K562 (cell line): ENCODE results near the gene SH3BP2. TPM values are rescaled to one million over a fixed set of nuclear protein-coding genes. Genes with fewer than 3 reads are reported as not detected.

Source experiments
- ADNP ChIP-seq: fragments of 200-800 bp; sonication (Bioruptor generic); IDR thresholded peaks from 2 replicates; pipeline ENCODE4 v1.6.1; 2016; ENCODE audit warnings: missing genetic modification characterization, missing compliant biosample characterization
- ARNT ChIP-seq, 2 experiments: fragments of 450-650 bp; IDR thresholded peaks; 2 replicates each; pipeline ENCODE4 v1.6.1; 2016; ENCODE audit warnings: mild to moderate bottlenecking in 1 of 2
- CTBP1 ChIP-seq: fragments of 450-650 bp; IDR thresholded peaks from 2 replicates; pipeline ENCODE4 v1.6.1; 2016; ENCODE audit warnings: borderline replicate concordance
- ETV1 ChIP-seq: fragments of 450-650 bp; conservative IDR thresholded peaks from 2 replicates; pipeline ENCODE4 v1.6.1; 2016; ENCODE audit warnings: missing genetic modification characterization, control low read depth, low read depth, missing compliant biosample characterization
- GTF2E2 ChIP-seq: fragments of 200-800 bp; sonication (Bioruptor generic); IDR thresholded peaks from 2 replicates; pipeline ENCODE4 v1.6.1; 2016; ENCODE audit warnings: missing genetic modification characterization, missing compliant biosample characterization
- GTF3C2 ChIP-seq: IDR thresholded peaks from 3 replicates; pipeline ENCODE4 v1.6.1; 2011; ENCODE audit warnings: borderline replicate concordance, mild to moderate bottlenecking, moderate library complexity; ENCODE audit not compliant: insufficient read length; ENCODE audit errors: extremely low read depth
- HDAC3 ChIP-seq: fragments of 450-650 bp; IDR thresholded peaks from 2 replicates; pipeline ENCODE4 v1.6.1; 2018; ENCODE audit warnings: borderline replicate concordance, mild to moderate bottlenecking, moderate library complexity; ENCODE audit not compliant: partially characterized antibody
- HNRNPH1 ChIP-seq: fragments of 200-400 bp; formaldehyde crosslinking; optimal IDR thresholded peaks from 2 replicates; pipeline ENCODE3; 2017; ENCODE audit warnings: low read depth, mild to moderate bottlenecking, low read length, moderate library complexity
- JUNB ChIP-seq: fragments of 450-650 bp; formaldehyde crosslinking; conservative IDR thresholded peaks from 2 replicates; pipeline ENCODE4 v1.4.0; 2020; ENCODE audit warnings: mild to moderate bottlenecking
- KLF13 ChIP-seq: fragments of 450-650 bp; IDR thresholded peaks from 2 replicates; pipeline ENCODE4 v1.6.1; 2016; ENCODE audit warnings: missing genetic modification characterization, low read depth, mild to moderate bottlenecking, missing compliant biosample characterization, moderate library complexity, borderline replicate concordance
- L3MBTL2 ChIP-seq: fragments of 450-650 bp; IDR thresholded peaks from 2 replicates; pipeline ENCODE4 v1.6.1; 2016; ENCODE audit warnings: mild to moderate bottlenecking, moderate library complexity
- MYC ChIP-seq, 2 experiments: fragments of 250-450 bp in 1 of 2; sonication (Bioruptor Pico) in 1 of 2; IDR thresholded peaks; 2 replicates each; pipeline versions ENCODE4 v1.5.1 to v1.6.1; 2012 to 2021; ENCODE audit warnings: low read depth in 2 of 2, borderline replicate concordance in 1 of 2, improper control_type of control experiment in 1 of 2, low read length in 1 of 2, mild to moderate bottlenecking in 1 of 2, moderate library complexity in 1 of 2
- NCOA1 ChIP-seq: fragments of 450-650 bp; IDR thresholded peaks from 2 replicates; pipeline ENCODE4 v1.6.1; 2016; ENCODE audit warnings: low read depth
- NFXL1 ChIP-seq: fragments of 450-650 bp; formaldehyde crosslinking; IDR thresholded peaks from 2 replicates; pipeline ENCODE4 v1.4.0; 2021; ENCODE audit warnings: mild to moderate bottlenecking
- POLR2G ChIP-seq: fragments of 200-400 bp; formaldehyde crosslinking; IDR thresholded peaks from 2 replicates; pipeline ENCODE4 v1.6.1; 2017; ENCODE audit warnings: low read depth, mild to moderate bottlenecking, antibody characterized with exemption, low read length, moderate library complexity
- RFX1 ChIP-seq: fragments of 450-650 bp; IDR thresholded peaks from 2 replicates; pipeline ENCODE4 v1.6.1; 2016; ENCODE audit warnings: mild to moderate bottlenecking, moderate library complexity
- SMARCA4 ChIP-seq: fragments of 450-650 bp; IDR thresholded peaks from 2 replicates; pipeline ENCODE4 v1.6.1; 2016
- XRCC4 ChIP-seq: IDR thresholded peaks from one replicate; pipeline ENCODE4 v1.6.1; 2011; ENCODE audit not compliant: insufficient read depth, insufficient read length; ENCODE audit errors: extremely low read depth
- ZBTB17 ChIP-seq: fragments of 450-650 bp; formaldehyde crosslinking; IDR thresholded peaks from 2 replicates; pipeline ENCODE4 v1.4.0; 2020; ENCODE audit warnings: mild to moderate bottlenecking
- ZBTB7A ChIP-seq: IDR thresholded peaks from 2 replicates; pipeline ENCODE4 v1.6.1; 2011; ENCODE audit warnings: low read depth, mild to moderate bottlenecking, low read length, moderate library complexity, borderline replicate concordance; ENCODE audit not compliant: control insufficient read depth
- polyA plus RNA-seq, 8 experiments: library from polyadenylated mRNA; depleted of rRNA in 4 of 8; stranded (reverse) in 5 of 8; unstranded in 3 of 8; fragments of >200 nt; fragmentation: Nextera tagmentation in 2 of 8; fragmentation: Illumina TruSeq in 1 of 8; extraction: Ambion mirVana in 2 of 8; extraction: Trizol in 1 of 8; gene quantifications; 2 replicates each; pipeline versions ENCODE4 v1.2.1 to v1.2.3, GENCODE V29; 2011 to 2014; ENCODE audit warnings: inconsistent platforms in 1 of 8, missing spikeins in 1 of 8
- total RNA-seq, 7 experiments: library from RNA; depleted of rRNA in 6 of 7; stranded (reverse); fragments of >200 nt in 6 of 7; fragmentation: Illumina TruSeq in 2 of 7; extraction: Trizol in 2 of 7; gene quantifications; 2 replicates each; pipeline versions ENCODE4 v1.2.1 to v1.2.3, GENCODE V29; 2011 to 2021; ENCODE audit warnings: low replicate concordance in 1 of 7
- TF ChIP-seq, protein P1 (sequence below), 2 experiments: fragments of 450-650 bp in 1 of 2; sonication (generic) in 1 of 2; formaldehyde crosslinking in 1 of 2; IDR thresholded peaks in 1 of 2; conservative IDR thresholded peaks in 1 of 2; 2 replicates each; pipeline versions ENCODE4 v1.6.1 to v1.8.1; 2016 to 2023; ENCODE audit warnings: mild to moderate bottlenecking in 2 of 2, moderate library complexity in 2 of 2, inconsistent platforms in 1 of 2, missing genetic modification reagents in 1 of 2
- TF ChIP-seq, protein P2 (sequence below): sonication (generic); formaldehyde crosslinking; IDR thresholded peaks from 2 replicates; pipeline ENCODE4 v1.9.0; 2022; ENCODE audit warnings: mild to moderate bottlenecking, missing genetic modification reagents

SH3BP2 gene
- total and polyA plus RNA-seq, 9 of the 15 experiments (the other 6 are each of a cell fraction or from before 2014, with no cell fraction given) = 0.34 to 16.0 (median 5.1) TPM

- TF ChIP-seq ZBTB17 (CRISPR knock-in tag) (no peak), GTF3C2 (no peak), HDAC3 (peak; percentile 79), MYC (IDR thresholded peaks at IDR 0.05; ENCODE audit: low read depth, low read length) (peak; percentile 9; the same call in 1 of the 2 replicates), MYC (CRISPR knock-in tag; IDR thresholded peaks at IDR 0.05; ENCODE audit: borderline replicate concordance, low read depth) (no peak), POLR2G (no peak), NCOA1 (peak; percentile 40; the same call in 1 of the 2 replicates), SMARCA4 (peak; percentile 86), ADNP (no peak), ARNT (IDR thresholded peaks at IDR 0.05) (peak; percentile 49 to 73; a peak in 1 of 4 replicates), KLF13 (tag) (0 out of 2 replicates have a peak, but pooled peaks have one; percentile 3), L3MBTL2 (no peak), HNRNPH1 (no peak), JUNB (CRISPR knock-in tag) (no peak), CTBP1 (0 out of 2 replicates have a peak, but pooled peaks have one; percentile 62), XRCC4 (no peak), NFXL1 (CRISPR knock-in tag) (no peak), RFX1 (no peak), ETV1 (peak; percentile 89), ZBTB7A (no peak), GTF2E2 (no peak)
- TF ChIP-seq, protein P1, sequence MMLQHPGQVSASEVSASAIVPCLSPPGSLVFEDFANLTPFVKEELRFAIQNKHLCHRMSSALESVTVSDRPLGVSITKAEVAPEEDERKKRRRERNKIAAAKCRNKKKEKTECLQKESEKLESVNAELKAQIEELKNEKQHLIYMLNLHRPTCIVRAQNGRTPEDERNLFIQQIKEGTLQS (IDR thresholded peaks at IDR 0.05) = peak; percentile 54
- TF ChIP-seq, protein P1 (CRISPR knock-in tag; conservative IDR thresholded peaks at IDR 0.05) = no peak
- TF ChIP-seq, protein P2, sequence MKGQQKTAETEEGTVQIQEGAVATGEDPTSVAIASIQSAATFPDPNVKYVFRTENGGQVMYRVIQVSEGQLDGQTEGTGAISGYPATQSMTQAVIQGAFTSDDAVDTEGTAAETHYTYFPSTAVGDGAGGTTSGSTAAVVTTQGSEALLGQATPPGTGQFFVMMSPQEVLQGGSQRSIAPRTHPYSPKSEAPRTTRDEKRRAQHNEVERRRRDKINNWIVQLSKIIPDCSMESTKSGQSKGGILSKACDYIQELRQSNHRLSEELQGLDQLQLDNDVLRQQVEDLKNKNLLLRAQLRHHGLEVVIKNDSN (CRISPR knock-in tag) = no peak
Measured at GRCh38 chr4:2867758-2868491, 75.0 kb downstream of the SH3BP2 start (continued).
